ENCODE measurements around the gene RAB27A.

DNA sequence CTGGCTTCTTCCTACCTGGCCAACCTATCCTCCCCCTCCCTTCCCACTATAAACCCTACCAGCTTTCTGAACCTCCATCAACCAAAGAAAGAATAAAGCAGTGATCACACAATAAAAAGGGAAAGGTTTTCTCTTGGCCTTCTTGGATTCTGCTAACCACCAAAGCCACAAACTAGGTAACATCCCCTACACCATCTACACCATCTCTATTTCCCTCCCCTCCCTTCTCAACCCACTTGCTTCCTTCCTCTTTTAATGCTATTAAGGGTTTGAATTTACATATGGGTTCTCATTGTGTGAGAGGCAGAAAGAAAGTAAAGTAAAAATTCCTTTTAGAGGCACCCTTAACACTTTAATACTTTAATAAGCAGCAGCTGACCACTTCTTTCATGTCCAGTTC is 67.0 kb downstream of the RAB27A start:
- TF ChIP-seq POLR2AphosphoS5 (IDR thresholded peaks at IDR 0.05; ENCODE audit: low read depth, low read length): no peak
- no peak for TF ChIP-seq POLR2A (IDR thresholded peaks at IDR 0.05; ENCODE audit: control extremely low read depth in 1 of 2, low read depth in 2 of 2, low read length in 2 of 2)
- TF ChIP-seq BRCA1 (IDR thresholded peaks at IDR 0.05; ENCODE audit: low read depth, low read length): no peak
- no peak for TF ChIP-seq YY1 (IDR thresholded peaks at IDR 0.05; ENCODE audit: low read depth, low read length)
- TF ChIP-seq, protein P1, sequence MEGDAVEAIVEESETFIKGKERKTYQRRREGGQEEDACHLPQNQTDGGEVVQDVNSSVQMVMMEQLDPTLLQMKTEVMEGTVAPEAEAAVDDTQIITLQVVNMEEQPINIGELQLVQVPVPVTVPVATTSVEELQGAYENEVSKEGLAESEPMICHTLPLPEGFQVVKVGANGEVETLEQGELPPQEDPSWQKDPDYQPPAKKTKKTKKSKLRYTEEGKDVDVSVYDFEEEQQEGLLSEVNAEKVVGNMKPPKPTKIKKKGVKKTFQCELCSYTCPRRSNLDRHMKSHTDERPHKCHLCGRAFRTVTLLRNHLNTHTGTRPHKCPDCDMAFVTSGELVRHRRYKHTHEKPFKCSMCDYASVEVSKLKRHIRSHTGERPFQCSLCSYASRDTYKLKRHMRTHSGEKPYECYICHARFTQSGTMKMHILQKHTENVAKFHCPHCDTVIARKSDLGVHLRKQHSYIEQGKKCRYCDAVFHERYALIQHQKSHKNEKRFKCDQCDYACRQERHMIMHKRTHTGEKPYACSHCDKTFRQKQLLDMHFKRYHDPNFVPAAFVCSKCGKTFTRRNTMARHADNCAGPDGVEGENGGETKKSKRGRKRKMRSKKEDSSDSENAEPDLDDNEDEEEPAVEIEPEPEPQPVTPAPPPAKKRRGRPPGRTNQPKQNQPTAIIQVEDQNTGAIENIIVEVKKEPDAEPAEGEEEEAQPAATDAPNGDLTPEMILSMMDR (IDR thresholded peaks at IDR 0.05; ENCODE audit: control extremely low read depth in 1 of 3, insufficient read depth in 1 of 3, low read depth in 1 of 3, low read length in 3 of 3): no peak
- no peak for TF ChIP-seq RBBP5 (IDR thresholded peaks at IDR 0.05; ENCODE audit: borderline replicate concordance, low read depth, low read length)
- no peak for TF ChIP-seq MAFK (IDR thresholded peaks at IDR 0.05; ENCODE audit: low read depth, low read length)
- TF ChIP-seq TBP (IDR thresholded peaks at IDR 0.05; ENCODE audit: low read depth, low read length): no peak
- no peak for TF ChIP-seq HDAC6 (IDR thresholded peaks at IDR 0.05; ENCODE audit: low read depth, low read length)
- TF ChIP-seq, protein P2, sequence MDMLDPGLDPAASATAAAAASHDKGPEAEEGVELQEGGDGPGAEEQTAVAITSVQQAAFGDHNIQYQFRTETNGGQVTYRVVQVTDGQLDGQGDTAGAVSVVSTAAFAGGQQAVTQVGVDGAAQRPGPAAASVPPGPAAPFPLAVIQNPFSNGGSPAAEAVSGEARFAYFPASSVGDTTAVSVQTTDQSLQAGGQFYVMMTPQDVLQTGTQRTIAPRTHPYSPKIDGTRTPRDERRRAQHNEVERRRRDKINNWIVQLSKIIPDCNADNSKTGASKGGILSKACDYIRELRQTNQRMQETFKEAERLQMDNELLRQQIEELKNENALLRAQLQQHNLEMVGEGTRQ (IDR thresholded peaks at IDR 0.05; ENCODE audit: low read length): no peak
- TF ChIP-seq SIX5 (IDR thresholded peaks at IDR 0.05; ENCODE audit: low read depth, low read length): no peak
